Body of pancreas (tissue), 4 donors: Measurements from ENCODE around the gene MYO5B. TPM values are rescaled to one million over a fixed set of nuclear protein-coding genes. Genes with fewer than 3 reads are reported as not detected.

ENCODE experiments used
- ATAC-seq: fragments of 150-250 bp; one replicate; pipeline ENCODE4 v1.9.1; 2016
- DNase-seq, 4 donors: peaks; one replicate each; pipeline ENCODE4 v3.0.0-alpha.2; 2019
- H3K27ac ChIP-seq, 4 donors: fragments of 200-600 bp; sonication (generic); 1 replicate in 3 of 4; 2 replicates in 1 of 4; pipeline versions ENCODE4 v1.5.1 to v1.6.1; 2016 to 2019; ENCODE audit warnings: mild to moderate bottlenecking in 1 of 4, mixed read lengths in 1 of 4, moderate library complexity in 1 of 4
- H3K27me3 ChIP-seq, 2 donors: fragments of 200-600 bp; sonication (generic); one replicate each; pipeline ENCODE4 v1.6.0; 2016; ENCODE audit warnings: mild to moderate bottlenecking in 1 of 2
- H3K36me3 ChIP-seq, 2 donors: fragments of 200-600 bp; sonication (generic); replicated peaks in 1 of 2; 2 replicates each; pipeline ENCODE4 v1.5.1; 2016; ENCODE audit warnings: low read depth in 2 of 2; ENCODE audit not compliant: insufficient read depth in 1 of 2
- H3K4me1 ChIP-seq: fragments of 200-600 bp; sonication (generic); one replicate; pipeline ENCODE4 v1.6.0; 2016
- H3K4me3 ChIP-seq, 2 donors: fragments of 200-600 bp; sonication (generic); 1 replicate in 1 of 2; 2 replicates in 1 of 2; pipeline ENCODE4 v1.5.1; 2016 to 2019
- H3K9me3 ChIP-seq, 3 donors: fragments of 200-600 bp; sonication (generic); 1 replicate in 2 of 3; 2 replicates in 1 of 3; pipeline ENCODE4 v1.5.1; 2016
- CTCF ChIP-seq, 7 experiments: fragments of 450-650 bp in 4 of 7; fragments of 200-600 bp in 3 of 7; sonication (generic) in 3 of 7; IDR thresholded peaks; one replicate each; pipeline ENCODE4 v1.5.1; 2016 to 2019; ENCODE audit warnings: antibody characterized with exemption in 7 of 7
- POLR2A ChIP-seq, 3 donors: fragments of 450-650 bp; IDR thresholded peaks; one replicate each; pipeline ENCODE4 v1.6.1; 2016; ENCODE audit warnings: antibody characterized with exemption in 3 of 3, mild to moderate bottlenecking in 2 of 3
- WGBS, 2 donors: methylation state at CpG; one replicate each; pipeline ENCODE4 v1.1.5; 2017; 5-methylcytosine and 5-hydroxymethylcytosine counted together
- intact Hi-C: fragments of 100-400 bp; cut with DNase I; formaldehyde crosslinking; loops from one replicate; pipeline ENCODE4 v1.15.1; 2023
- total RNA-seq, 2 donors: library from RNA; depleted of rRNA; stranded (reverse); fragments of >200 nt; gene quantifications; one replicate each; pipeline ENCODE4 v1.1.0, GENCODE V29; 2016

MYO5B gene
- total RNA-seq, 2 donors from 2014 or later: 17.1 to 18.2 TPM

GRCh38 chr18:49960376-49960775 is 234.6 kb downstream of the MYO5B start:
- Histone ChIP-seq H3K36me3 (no peaks in the 10 kb centered on the region), H3K4me1 (no peaks in the 10 kb centered on the region), H3K4me3 (no peak overlapping the region), H3K9me3 (no peaks in the 10 kb centered on the region), H3K27ac (no peak overlapping the region), H3K27me3 (no peaks in the 10 kb centered on the region)
- intact Hi-C loops: no loop called here
- 73 to 92% methylated on average over 4 of the region's 4 CpGs for WGBS, 2 donors
- ATAC-seq: no peak
- no peak for DNase-seq
- TF ChIP-seq POLR2A (IDR thresholded peaks at IDR 0.05): no peak
- no peak for TF ChIP-seq CTCF (IDR thresholded peaks at IDR 0.05)

- Histone ChIP-seq H3K36me3 (no peaks in the 10 kb centered on the region), H3K4me1 (no peaks in the 10 kb centered on the region), H3K4me3 (no peak overlapping the region), H3K27me3 (no peaks in the 10 kb centered on the region), H3K9me3 (no peaks in the 10 kb centered on the region), H3K27ac (no peak overlapping the region)
- ATAC-seq (no peak), DNase-seq (no peak)
- intact Hi-C loops: no loop called here
- WGBS, 2 donors: 84 to 85% methylated on average over 5 of the region's 5 CpGs
- no peak for TF ChIP-seq POLR2A (IDR thresholded peaks at IDR 0.05)
- TF ChIP-seq CTCF (IDR thresholded peaks at IDR 0.05): no peak
Measured at GRCh38 chr18:49959176-49959575, 235.8 kb downstream of the MYO5B start.

DNA sequence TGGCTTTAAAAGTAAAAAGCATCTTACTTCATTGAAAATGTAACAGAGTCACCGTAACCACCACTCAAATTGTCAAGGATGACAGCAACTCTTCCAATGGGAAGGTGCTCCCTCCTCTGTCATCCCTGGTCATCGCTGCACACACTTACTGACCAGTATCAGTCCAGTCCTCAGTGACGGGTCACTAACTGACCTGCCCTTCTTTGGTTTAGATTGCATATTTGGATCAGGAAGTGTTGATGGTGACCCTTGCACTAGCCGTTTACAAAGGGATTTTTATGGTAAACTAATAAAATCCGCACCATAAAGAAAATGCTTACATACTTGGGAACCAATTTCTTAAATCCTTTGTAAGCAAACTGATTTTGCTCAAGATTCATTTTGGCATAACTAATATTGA is 239.7 kb downstream of the MYO5B start:
- H3K4me1 ChIP-seq: no peaks in the 10 kb centered on the region
- DNase-seq (no peak), ATAC-seq (no peak)
- no peak overlapping the region for H3K27ac ChIP-seq
- no peaks in the 10 kb centered on the region for H3K9me3 ChIP-seq
- TF ChIP-seq POLR2A (IDR thresholded peaks at IDR 0.05) (no peak), CTCF (IDR thresholded peaks at IDR 0.05) (no peak)
- no peak overlapping the region for H3K4me3 ChIP-seq
- H3K27me3 ChIP-seq: no peaks in the 10 kb centered on the region
- intact Hi-C loops: no loop called here
- peaks cover 0 to 4% of the 10 kb centered on the region in 2 donors for H3K36me3 ChIP-seq
- WGBS, 2 donors: 87 to 90% methylated on average over 5 of the region's 5 CpGs

- H3K4me3 ChIP-seq: no peak overlapping the region
- TF ChIP-seq POLR2A (IDR thresholded peaks at IDR 0.05) (no peak), CTCF (IDR thresholded peaks at IDR 0.05) (no peak)
- no peak for ATAC-seq
- H3K36me3 ChIP-seq: peaks cover 0 to 4% of the 10 kb centered on the region in 2 donors
- no peaks in the 10 kb centered on the region for H3K27me3 ChIP-seq
- H3K27ac ChIP-seq: no peak overlapping the region
- WGBS, 2 donors: 100% methylated on average over 1 of the region's 1 CpG
- no peaks in the 10 kb centered on the region for H3K9me3 ChIP-seq
- no peaks in the 10 kb centered on the region for H3K4me1 ChIP-seq
- intact Hi-C loops: no loop called here
- DNase-seq: no peak
Measured at GRCh38 chr18:49953391-49953790, 241.6 kb downstream of the MYO5B start.

DNA sequence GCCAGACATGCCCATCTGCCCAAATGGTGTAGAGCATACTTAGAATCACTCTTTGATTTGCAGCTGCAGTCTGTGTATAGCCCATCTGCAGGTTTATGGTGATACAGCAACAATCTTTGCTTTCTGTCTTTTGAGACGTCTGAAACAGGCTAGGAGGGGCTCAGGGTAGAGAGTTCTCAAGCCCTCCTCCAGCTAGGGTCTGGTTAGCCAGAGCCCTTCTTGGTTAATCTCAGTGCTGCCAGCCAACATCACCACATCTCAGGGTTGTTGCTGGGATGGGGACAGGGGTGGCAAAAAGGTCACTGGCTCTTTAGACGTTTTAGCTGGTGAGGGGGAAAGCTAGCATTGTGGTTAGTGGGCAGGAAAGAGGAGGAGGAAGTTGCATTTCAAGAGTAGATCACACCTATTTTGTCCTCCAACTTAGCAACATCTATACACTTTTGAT is 245.0 kb downstream of the MYO5B start:
- 40 to 42% methylated on average over 2 of the region's 2 CpGs for WGBS, 2 donors
- intact Hi-C loops: no loop called here
- no peak for TF ChIP-seq POLR2A (IDR thresholded peaks at IDR 0.05)
- no peak for TF ChIP-seq CTCF (IDR thresholded peaks at IDR 0.05)
- H3K27ac ChIP-seq: no peak overlapping the region
- H3K9me3 ChIP-seq: no peaks in the 10 kb centered on the region
- DNase-seq (no peak), ATAC-seq (no peak)
- H3K36me3 ChIP-seq: peaks cover 0 to 4% of the 10 kb centered on the region in 2 donors
- H3K4me3 ChIP-seq: no peak overlapping the region
- no peaks in the 10 kb centered on the region for H3K27me3 ChIP-seq
- no peaks in the 10 kb centered on the region for H3K4me1 ChIP-seq
